Measurements from ENCODE around the gene TEX38.
"Not testable (repeated sequence)": the region's sequence is repeated elsewhere in the genome, so short reads cannot be mapped to it uniquely, and the experiment has no call there.

TEX38 gene

DNA sequence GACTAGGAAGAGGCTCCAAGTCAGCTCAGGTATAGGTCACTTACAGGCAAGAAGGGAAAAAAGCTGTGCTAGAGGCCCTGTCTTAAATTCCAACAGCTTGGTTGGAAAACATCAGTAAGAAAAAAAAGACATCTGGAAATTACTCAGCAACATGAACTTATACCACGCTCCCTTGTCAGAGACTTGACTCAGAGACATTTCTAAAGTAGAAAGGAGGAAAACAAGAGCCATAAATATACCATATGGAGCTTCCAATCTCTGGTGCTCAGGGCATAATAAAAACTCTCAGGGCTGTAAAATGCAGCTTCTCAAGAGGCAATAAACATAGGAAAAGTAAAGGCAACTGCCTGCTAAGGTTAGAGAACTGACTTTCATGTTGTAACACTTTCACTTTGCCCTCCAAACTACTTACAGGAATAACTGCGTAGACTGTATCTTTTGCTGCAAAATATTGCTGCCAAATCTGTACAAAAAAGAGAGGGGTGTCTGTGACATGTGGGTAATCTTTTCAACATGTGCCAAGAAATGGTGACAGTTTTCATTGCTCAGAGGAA, 18.2 kb upstream of the TEX38 start:
- in situ Hi-C loops (cut with HindIII; ENCODE audit: low sequenced_read_pairs): no loop called here
- no peak overlapping the region for H3K4me3 ChIP-seq (ENCODE audit: low read depth, low read length)
- TF ChIP-seq, protein P1, sequence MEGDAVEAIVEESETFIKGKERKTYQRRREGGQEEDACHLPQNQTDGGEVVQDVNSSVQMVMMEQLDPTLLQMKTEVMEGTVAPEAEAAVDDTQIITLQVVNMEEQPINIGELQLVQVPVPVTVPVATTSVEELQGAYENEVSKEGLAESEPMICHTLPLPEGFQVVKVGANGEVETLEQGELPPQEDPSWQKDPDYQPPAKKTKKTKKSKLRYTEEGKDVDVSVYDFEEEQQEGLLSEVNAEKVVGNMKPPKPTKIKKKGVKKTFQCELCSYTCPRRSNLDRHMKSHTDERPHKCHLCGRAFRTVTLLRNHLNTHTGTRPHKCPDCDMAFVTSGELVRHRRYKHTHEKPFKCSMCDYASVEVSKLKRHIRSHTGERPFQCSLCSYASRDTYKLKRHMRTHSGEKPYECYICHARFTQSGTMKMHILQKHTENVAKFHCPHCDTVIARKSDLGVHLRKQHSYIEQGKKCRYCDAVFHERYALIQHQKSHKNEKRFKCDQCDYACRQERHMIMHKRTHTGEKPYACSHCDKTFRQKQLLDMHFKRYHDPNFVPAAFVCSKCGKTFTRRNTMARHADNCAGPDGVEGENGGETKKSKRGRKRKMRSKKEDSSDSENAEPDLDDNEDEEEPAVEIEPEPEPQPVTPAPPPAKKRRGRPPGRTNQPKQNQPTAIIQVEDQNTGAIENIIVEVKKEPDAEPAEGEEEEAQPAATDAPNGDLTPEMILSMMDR (IDR thresholded peaks at IDR 0.05; ENCODE audit: low read depth, low read length, missing control alignments): no peak
- no peak for DNase-seq (ENCODE audit: low read depth)

DNA sequence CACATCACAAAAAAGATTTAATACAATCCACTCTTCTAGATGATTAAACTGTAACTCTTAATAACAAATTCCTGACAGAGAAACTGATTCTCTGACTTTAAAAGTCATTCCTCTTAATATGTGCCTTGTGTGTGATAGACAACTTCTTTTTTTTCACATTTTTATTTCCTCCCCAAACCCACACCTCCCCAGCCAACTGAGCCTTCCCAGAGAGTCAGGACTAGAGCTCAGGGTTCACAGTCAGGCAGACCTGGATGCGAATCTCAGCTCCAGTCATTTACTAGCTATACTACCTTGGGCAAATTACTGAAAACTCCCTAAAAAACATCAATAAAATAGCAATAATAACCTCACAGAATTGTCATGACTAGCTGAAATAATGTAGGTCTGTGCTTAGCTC, 17.6 kb upstream of the TEX38 start:
- TF ChIP-seq, protein P1 (IDR thresholded peaks at IDR 0.05; ENCODE audit: low read depth, low read length, missing control alignments): no peak
- DNase-seq (ENCODE audit: low read depth): no peak
- in situ Hi-C loops (cut with HindIII; ENCODE audit: low sequenced_read_pairs): no loop called here
- H3K4me3 ChIP-seq (ENCODE audit: low read depth, low read length): no peak overlapping the region

DNA sequence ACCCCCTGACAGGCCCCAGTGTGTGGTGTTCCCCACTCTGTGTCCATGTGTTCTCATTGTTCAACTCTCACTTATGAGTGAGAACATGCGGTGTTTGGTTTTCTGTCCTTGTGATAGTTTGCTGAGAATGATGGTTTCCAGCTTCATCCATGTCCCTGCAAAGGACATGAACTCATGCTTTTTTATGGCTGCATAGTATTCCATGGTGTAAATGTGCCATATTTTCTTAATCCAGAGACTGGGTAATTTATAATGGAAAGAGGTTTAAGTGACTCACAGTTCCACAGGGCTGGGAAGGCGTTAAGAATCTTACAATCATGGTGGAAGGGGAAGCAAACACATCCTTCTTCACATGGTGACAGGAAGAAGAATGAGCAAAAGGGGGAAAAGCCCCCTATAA, 17.0 kb upstream of the TEX38 start:
- DNase-seq (ENCODE audit: low read depth); in situ Hi-C loops (cut with HindIII; ENCODE audit: low sequenced_read_pairs); H3K4me3 ChIP-seq (ENCODE audit: low read depth, low read length): not testable (repeated sequence)

DNA sequence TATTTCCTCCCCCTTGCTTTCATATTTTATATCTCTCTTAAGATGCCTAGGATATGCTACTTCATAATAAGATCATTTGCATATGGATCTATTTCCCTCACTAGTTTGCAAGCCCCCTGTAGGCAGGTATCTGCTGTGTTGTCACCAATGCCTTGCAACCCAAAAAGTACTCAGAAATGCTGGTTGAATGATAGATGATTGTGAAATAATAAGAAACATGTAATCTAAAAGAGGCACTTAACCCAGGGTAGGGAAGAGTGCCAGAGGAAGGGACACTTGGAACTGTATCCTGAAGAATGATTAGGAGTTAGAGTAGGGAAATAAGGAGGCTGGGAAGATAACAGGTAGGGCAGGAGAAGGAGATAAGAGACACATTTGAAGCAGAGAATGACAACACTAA, 15.8 kb upstream of the TEX38 start:
- in situ Hi-C loops (cut with HindIII; ENCODE audit: low sequenced_read_pairs): no loop called here
- DNase-seq (ENCODE audit: low read depth): no peak
- TF ChIP-seq, protein P1 (IDR thresholded peaks at IDR 0.05; ENCODE audit: low read depth, low read length, missing control alignments): no peak
- H3K4me3 ChIP-seq (ENCODE audit: low read depth, low read length): no peak overlapping the region

DNA sequence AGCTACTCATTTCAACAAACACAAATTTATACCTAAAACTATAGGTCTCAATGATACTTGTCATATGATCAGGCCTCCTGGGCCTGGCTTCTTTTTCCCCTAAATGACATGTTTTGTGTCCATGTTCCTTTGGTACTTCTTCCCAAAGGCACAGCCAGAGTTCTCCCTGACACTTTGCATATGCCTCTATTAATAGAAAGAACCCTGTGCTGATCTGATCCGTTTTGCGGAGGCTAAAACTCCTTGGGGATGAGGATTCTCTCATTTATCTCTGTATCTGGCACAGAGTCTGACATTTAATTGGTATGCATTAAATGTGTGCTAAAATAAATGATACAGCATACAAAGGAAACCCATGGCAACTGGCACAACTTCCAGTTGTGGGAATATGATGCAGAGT, 15.0 kb upstream of the TEX38 start:
- H3K4me3 ChIP-seq (ENCODE audit: low read depth, low read length): no peak overlapping the region
- in situ Hi-C loops (cut with HindIII; ENCODE audit: low sequenced_read_pairs): no loop called here
- no peak for DNase-seq (ENCODE audit: low read depth)
- TF ChIP-seq, protein P1 (IDR thresholded peaks at IDR 0.05; ENCODE audit: low read depth, low read length, missing control alignments): no peak

DNA sequence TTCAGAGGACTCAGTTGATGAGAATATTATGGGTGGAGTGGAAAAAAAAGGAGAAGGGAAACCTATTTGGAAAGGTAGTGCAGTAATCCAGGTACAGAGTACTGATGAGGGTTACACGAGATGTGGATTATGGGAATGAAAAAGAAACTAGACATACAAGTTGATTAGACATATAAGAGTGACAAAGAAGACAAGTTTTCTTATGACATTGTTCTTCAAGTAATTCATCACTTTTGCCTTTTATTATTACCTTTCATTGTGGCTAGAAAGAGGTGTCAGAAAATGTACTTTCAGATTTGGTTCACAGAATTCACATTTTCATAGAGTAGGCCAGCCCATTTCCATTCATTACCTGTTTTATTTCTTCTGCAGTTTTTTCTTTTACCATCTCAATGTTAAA, 13.9 kb upstream of the TEX38 start:
- in situ Hi-C loops (cut with HindIII; ENCODE audit: low sequenced_read_pairs): no loop called here
- no peak overlapping the region for H3K4me3 ChIP-seq (ENCODE audit: low read depth, low read length)

DNA sequence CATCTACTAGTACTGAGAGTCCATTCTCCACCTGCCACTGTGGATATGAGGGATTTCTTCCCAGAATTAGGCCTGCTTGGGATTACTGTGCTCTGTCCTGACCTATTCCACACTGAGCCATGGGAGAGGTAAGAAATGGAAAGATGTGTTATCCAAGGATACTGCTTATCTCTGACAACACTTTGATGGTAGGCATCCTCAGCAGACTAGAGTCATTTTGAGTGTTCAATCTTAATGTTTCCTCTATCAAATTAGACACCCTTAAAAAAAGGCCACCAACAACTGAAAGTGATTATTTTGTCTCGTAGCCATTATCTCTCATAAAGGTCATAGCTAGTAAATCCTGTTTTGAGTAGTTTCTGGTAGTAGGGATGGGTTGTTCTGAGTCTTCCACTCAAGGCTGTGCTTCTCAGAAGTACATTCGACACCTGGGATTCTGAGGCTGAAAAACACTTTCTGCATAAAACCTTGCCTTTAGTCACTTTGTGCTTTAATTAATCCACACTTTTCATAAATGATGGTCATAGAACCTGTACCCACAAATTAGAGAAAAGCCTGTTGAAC, 12.3 kb upstream of the TEX38 start:
- no peak for DNase-seq (ENCODE audit: low read depth)
- H3K4me3 ChIP-seq (ENCODE audit: low read depth, low read length): no peak overlapping the region
- in situ Hi-C loops (cut with HindIII; ENCODE audit: low sequenced_read_pairs): no loop called here
- TF ChIP-seq, protein P1 (IDR thresholded peaks at IDR 0.05; ENCODE audit: low read depth, low read length, missing control alignments): no peak

More for the DNA sequence above, 13.9 kb upstream of the TEX38 start:
- TF ChIP-seq, protein P1 (IDR thresholded peaks at IDR 0.05; ENCODE audit: low read depth, low read length, missing control alignments): no peak
- DNase-seq (ENCODE audit: low read depth): no peak

DNA sequence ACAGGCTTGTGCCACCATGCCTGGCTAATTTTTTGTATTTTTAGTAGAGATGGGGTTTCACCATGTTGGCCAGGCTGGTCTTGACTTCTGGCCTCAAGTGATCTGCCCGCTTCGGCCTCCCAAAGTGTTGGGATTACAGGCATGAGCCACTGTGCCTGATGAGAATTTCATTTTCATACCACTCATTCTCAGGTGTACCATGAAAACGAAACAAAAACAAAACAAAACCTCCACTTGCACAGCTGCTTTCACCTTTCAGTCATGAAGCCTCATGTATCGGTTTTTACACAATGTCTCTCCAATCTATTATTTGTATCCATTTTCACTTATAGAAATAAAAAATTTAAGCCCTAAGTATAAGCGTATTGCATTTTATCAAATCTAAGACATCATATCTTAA, 11.5 kb upstream of the TEX38 start:
- H3K4me3 ChIP-seq (ENCODE audit: low read depth, low read length); DNase-seq (ENCODE audit: low read depth); in situ Hi-C loops (cut with HindIII; ENCODE audit: low sequenced_read_pairs): not testable (repeated sequence)

DNA sequence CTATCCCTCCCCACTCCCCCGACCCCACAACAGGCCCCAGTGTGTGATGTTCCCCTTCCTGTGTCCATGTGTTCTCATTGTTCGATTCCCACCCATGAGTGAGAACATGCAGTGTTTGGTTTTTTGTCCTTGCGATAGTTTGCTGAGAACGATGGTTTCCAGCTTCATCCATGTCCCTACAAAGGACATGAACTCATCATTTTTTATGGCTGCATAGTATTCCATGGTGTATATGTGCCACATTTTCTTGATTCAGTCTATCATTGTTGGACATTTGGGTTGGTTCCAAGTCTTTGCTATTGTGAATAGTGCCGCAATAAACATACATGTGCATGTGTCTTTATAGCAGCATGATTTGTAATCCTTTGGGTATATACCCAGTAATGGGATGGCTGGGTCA, 8.7 kb upstream of the TEX38 start:
- in situ Hi-C loops (cut with HindIII; ENCODE audit: low sequenced_read_pairs); DNase-seq (ENCODE audit: low read depth); H3K4me3 ChIP-seq (ENCODE audit: low read depth, low read length): not testable (repeated sequence)

All from astrocyte of the cerebellum (primary cell).